HG02885 (cell line): Measurements from ENCODE around the gene DNAH14.
"Not testable (repeated sequence)": the region's sequence is repeated elsewhere in the genome, so short reads cannot be mapped to it uniquely, and the experiment has no call there.

Experiments used
- ATAC-seq: cut with Tn5 transposase; IDR thresholded peaks from one replicate; pipeline ENCODE4 v1.9.1; 2021; ENCODE audit warnings: mild to moderate bottlenecking; ENCODE audit not compliant: unreplicated experiment, poor library complexity

Gene DNAH14

GRCh38 chr1:224989615-224990014, 60.1 kb downstream of the DNAH14 start:
- ATAC-seq = no peak

GRCh38 chr1:224991550-224991949, 62.1 kb downstream of the DNAH14 start:
- not testable (repeated sequence) for ATAC-seq

GRCh38 chr1:224995602-224996001, 66.1 kb downstream of the DNAH14 start:
- no peak for ATAC-seq

GRCh38 chr1:224996266-224996665, 66.8 kb downstream of the DNAH14 start:
- ATAC-seq = no peak

GRCh38 chr1:224998185-224998584, 68.7 kb downstream of the DNAH14 start:
- ATAC-seq = no peak

GRCh38 chr1:225004396-225004795, 74.9 kb downstream of the DNAH14 start:
- ATAC-seq = no peak

- ATAC-seq = not testable (repeated sequence)
These were observed 76.9 kb downstream of the DNAH14 start for GRCh38 chr1:225006352-225006751.

- ATAC-seq = not testable (repeated sequence)
These were observed 78.6 kb downstream of the DNAH14 start for GRCh38 chr1:225008050-225008449.

GRCh38 chr1:225021037-225021436, 91.6 kb downstream of the DNAH14 start:
- no peak for ATAC-seq

- no peak for ATAC-seq
These were observed 97.2 kb downstream of the DNAH14 start for GRCh38 chr1:225026701-225027100.

- not testable (repeated sequence) for ATAC-seq
These were observed 107.0 kb downstream of the DNAH14 start for GRCh38 chr1:225036441-225036840.

- ATAC-seq = no peak
These were observed 112.8 kb downstream of the DNAH14 start for GRCh38 chr1:225042263-225042662.

GRCh38 chr1:225044258-225044657, 114.8 kb downstream of the DNAH14 start:
- ATAC-seq = no peak

GRCh38 chr1:225049594-225049993, 120.1 kb downstream of the DNAH14 start:
- no peak for ATAC-seq

GRCh38 chr1:225063722-225064121, 134.2 kb downstream of the DNAH14 start:
- no peak for ATAC-seq

GRCh38 chr1:225070972-225071371, 141.5 kb downstream of the DNAH14 start:
- ATAC-seq = no peak

- no peak for ATAC-seq
These were observed 167.7 kb downstream of the DNAH14 start for GRCh38 chr1:225097175-225097574.

- no peak for ATAC-seq
These were observed 181.5 kb downstream of the DNAH14 start for GRCh38 chr1:225111000-225111399.

GRCh38 chr1:225113265-225113664, 183.8 kb downstream of the DNAH14 start:
- no peak for ATAC-seq

- no peak for ATAC-seq
These were observed 185.0 kb downstream of the DNAH14 start for GRCh38 chr1:225114354-225114990.

- no peak for ATAC-seq
These were observed 189.8 kb downstream of the DNAH14 start for GRCh38 chr1:225119307-225119706.

GRCh38 chr1:225121095-225121494, 191.6 kb downstream of the DNAH14 start:
- no peak for ATAC-seq

GRCh38 chr1:225131869-225132268, 202.4 kb downstream of the DNAH14 start:
- ATAC-seq = no peak
